Measurements from ENCODE around the gene TOPBP1.
"Not testable (repeated sequence)": the region's sequence is repeated elsewhere in the genome, so short reads cannot be mapped to it uniquely, and the experiment has no call there.

Gene TOPBP1

GRCh38 chr3:133692759-133693158 lies 31.0 kb upstream of the TOPBP1 start:
- H3K4me3 ChIP-seq (ENCODE audit: low read depth, low read length) = no peak overlapping the region
- TF ChIP-seq CTCF (IDR thresholded peaks at IDR 0.05; ENCODE audit: low read depth, low read length) = no peak

- no peak for TF ChIP-seq CTCF (IDR thresholded peaks at IDR 0.05; ENCODE audit: low read depth, low read length)
- H3K4me3 ChIP-seq (ENCODE audit: low read depth, low read length) = no peak overlapping the region
These were observed 29.7 kb upstream of the TOPBP1 start for GRCh38 chr3:133691273-133692107.

DNA sequence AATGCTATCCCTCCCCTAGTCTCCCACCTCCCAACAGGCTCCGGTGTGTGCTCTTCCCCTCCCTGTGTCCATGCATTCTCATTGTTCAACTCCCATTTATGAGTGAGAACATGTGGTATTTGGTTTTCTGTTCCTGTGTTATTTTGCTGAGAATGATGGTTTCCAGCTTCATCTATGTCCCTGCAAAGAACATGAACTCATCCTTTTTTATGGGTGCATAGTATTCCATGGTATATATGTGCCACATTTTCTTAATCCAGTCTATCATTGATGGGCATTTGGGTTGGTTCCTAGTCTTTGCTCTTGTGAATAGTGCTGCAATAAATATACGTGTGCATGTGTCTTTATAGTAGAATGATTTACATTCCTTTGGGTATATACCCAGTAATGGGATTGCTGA lies 16.3 kb upstream of the TOPBP1 start:
- not testable (repeated sequence) for H3K4me3 ChIP-seq (ENCODE audit: low read depth, low read length)

DNA sequence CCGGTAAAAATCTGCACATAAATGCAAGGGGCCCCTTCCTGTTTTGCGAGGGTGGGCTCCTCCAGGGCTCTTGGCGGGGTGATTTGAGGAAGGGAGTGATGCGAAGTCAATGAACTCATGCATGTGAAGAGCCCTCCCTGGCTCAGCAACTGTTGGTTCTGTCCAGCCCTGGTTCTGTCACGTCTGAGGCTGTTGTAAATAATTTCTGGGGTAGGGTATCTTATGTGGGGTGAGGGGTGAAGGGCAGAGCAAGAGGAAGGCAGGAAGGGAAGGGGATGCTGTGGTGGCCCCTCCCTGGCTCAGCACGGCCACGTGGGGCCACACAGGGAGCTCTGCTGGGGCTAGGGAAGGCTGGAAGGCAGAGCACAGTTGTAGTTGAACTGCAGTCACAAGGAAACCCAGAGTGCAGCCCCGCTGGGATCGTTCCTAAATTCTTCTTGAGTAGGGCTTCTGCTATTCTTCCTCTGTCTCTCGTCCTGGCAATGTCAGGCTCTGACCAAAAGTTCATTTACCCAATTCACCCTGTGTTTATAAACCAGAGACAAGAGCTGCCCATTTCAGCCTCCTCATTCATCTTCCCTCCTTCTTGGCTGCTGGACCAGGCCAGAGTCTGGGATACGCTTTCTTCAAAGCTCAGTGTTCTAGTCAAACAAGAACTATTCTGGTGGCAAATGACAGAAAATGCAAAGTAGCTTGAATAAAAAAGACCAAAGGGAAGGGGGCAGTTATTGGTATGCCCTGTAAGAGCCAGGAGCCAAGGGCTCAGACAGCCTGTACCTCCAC lies 14.8 kb upstream of the TOPBP1 start:
- no peak overlapping the region for H3K4me3 ChIP-seq (ENCODE audit: low read depth, low read length)
- no peak for TF ChIP-seq CTCF (IDR thresholded peaks at IDR 0.05; ENCODE audit: low read depth, low read length)

GRCh38 chr3:133675631-133676335 lies 14.0 kb upstream of the TOPBP1 start:
- no peak for TF ChIP-seq CTCF (IDR thresholded peaks at IDR 0.05; ENCODE audit: low read depth, low read length)
- no peak overlapping the region for H3K4me3 ChIP-seq (ENCODE audit: low read depth, low read length)

DNA sequence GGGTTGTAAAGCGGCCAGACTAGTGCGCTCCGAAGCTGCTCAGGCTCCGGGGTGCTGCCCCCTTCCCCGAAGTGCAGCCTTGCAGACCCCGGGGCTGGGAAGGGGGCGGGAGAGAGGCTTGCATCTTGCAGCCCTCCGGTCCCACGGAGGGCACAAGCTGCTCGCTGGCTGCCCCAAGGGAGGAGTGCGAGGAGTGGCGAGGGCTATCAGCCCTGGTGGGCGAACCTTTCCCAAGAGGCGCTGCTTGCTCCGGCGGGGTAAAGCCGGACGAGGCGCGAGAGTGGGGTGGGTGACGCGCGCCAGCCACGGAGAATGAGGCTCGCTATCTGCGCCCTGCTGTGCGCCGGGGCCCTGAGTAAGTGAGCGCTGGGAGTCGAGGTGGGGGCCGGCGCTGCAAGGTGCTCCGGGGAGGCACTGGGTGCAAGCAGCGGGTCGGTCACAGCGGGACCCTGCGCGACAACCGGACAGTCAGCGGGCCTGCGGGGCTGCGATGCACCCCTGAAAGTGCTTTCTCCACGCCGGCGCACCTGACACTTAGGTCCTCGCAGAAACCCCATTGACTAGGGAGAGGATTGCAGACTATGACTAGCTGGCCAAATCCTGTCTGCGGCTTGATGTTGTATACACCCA lies 12.7 kb upstream of the TOPBP1 start:
- TF ChIP-seq CTCF (IDR thresholded peaks at IDR 0.05; ENCODE audit: low read depth, low read length) = no peak
- H3K4me3 ChIP-seq (ENCODE audit: low read depth, low read length) = no peak overlapping the region

DNA sequence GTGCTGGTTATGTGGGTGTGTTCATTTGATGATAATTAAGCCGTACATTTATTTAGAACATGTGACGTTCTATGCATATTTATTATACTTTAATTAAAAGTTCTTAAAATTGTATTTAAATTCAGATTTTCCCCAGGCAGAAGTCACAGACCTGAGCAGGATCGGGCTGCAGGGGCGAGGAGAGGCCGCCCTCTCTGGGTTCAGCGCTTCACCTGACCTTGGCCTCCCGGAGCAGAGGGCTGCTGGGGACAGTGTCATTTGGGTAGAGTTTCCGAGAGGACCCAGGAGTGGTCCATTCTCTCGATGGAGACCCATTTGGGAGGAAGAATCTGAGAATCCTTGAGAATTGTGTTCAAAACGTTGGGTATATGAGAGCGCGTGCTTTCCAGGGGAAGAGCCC lies 12.0 kb upstream of the TOPBP1 start:
- H3K4me3 ChIP-seq (ENCODE audit: low read depth, low read length) = no peak overlapping the region
- TF ChIP-seq CTCF (IDR thresholded peaks at IDR 0.05; ENCODE audit: low read depth, low read length) = no peak
